GM12878 (cell line): ENCODE measurements around the gene PPIG. TPM values are rescaled to one million over a fixed set of nuclear protein-coding genes. Genes with fewer than 3 reads are reported as not detected.
"Not testable (repeated sequence)": the region's sequence is repeated elsewhere in the genome, so short reads cannot be mapped to it uniquely, and the experiment has no call there.

Experiments used
- ATAC-seq: fragments of 200-7000 bp; cut with Tn5 transposase; 3 replicates; pipeline ENCODE4 v1.9.1; 2020; ENCODE audit warnings: mild to moderate bottlenecking, moderate library complexity
- BruUV-seq: library from RNA; stranded (reverse); fragments of 400-500 nt; replicated peaks from 2 replicates; lab custom pipeline; 2021; lab: Mats Ljungman, UMichigan
- CTCF ChIA-PET: fragments of 300-600 bp; sonication (Branson Sonifier 250); formaldehyde crosslinking; extraction: SDS; loops from one replicate; lab custom pipeline; 2021; ENCODE audit warnings: inconsistent platforms; lab: Yijun Ruan, JAX
- POLR2A ChIA-PET: fragments of 350-600 bp; formaldehyde crosslinking; extraction: SDS; loops from one replicate; lab custom pipeline; 2021; ENCODE audit warnings: inconsistent platforms; lab: Charles Lee
- RAD21 ChIA-PET: fragments of 300-600 bp; sonication (Branson Sonifier 250); formaldehyde crosslinking; loops from one replicate; lab custom pipeline; 2023; ENCODE audit warnings: antibody characterized with exemption; ENCODE audit not compliant: unreplicated experiment; lab: Charles Lee
- SMC1A ChIA-PET: fragments of 300-600 bp; sonication (Branson Sonifier 250); formaldehyde crosslinking; loops from one replicate; lab custom pipeline; 2023; ENCODE audit not compliant: unreplicated experiment, uncharacterized antibody; lab: Charles Lee
- DNase-seq: peaks from one replicate; pipeline ENCODE4 v3.0.0-alpha.2; 2011; ENCODE audit warnings: low read depth, low spot score
- FAIRE-seq: peaks from 3 replicates; lab custom pipeline; 2011; peaks lifted over from hg19 to GRCh38; lab: Jason Lieb, UNC
- H2AFZ ChIP-seq: 2 replicates; pipeline ENCODE4 v1.6.0; 2011; ENCODE audit warnings: low read depth, low read length, control low read depth; ENCODE audit not compliant: control insufficient read depth
- H3K27ac ChIP-seq: 2 replicates; pipeline ENCODE4 v1.5.1; 2011; ENCODE audit warnings: control low read depth; ENCODE audit not compliant: control insufficient read depth, insufficient read depth
- H3K27me3 ChIP-seq, 2 experiments: replicated peaks in 1 of 2; 2 replicates each; pipeline versions ENCODE4 v1.6.0 to v1.6.1; 2011; ENCODE audit warnings: low read length in 1 of 2; ENCODE audit not compliant: control insufficient read depth in 2 of 2, insufficient read depth in 2 of 2
- H3K36me3 ChIP-seq, 2 experiments: 2 replicates each; pipeline ENCODE4 v1.5.1; 2011; ENCODE audit warnings: low read length in 1 of 2; ENCODE audit not compliant: control insufficient read depth in 2 of 2, insufficient read depth in 2 of 2
- H3K4me1 ChIP-seq: 2 replicates; pipeline ENCODE4 v1.6.1; 2011; ENCODE audit warnings: mild to moderate bottlenecking, low read length, moderate library complexity, mixed read lengths; ENCODE audit not compliant: control insufficient read depth, insufficient read depth
- H3K4me2 ChIP-seq: 2 replicates; pipeline ENCODE4 v1.6.0; 2011; ENCODE audit warnings: control low read depth; ENCODE audit not compliant: control insufficient read depth, insufficient read depth
- H3K4me3 ChIP-seq: fragments of 200-600 bp; sonication (generic); 2 replicates; pipeline ENCODE4 v1.5.1; 2016
- H3K79me2 ChIP-seq: 2 replicates; pipeline ENCODE4 v1.6.0; 2011; ENCODE audit warnings: low read length; ENCODE audit not compliant: control insufficient read depth, insufficient read depth
- H3K9ac ChIP-seq: 2 replicates; pipeline ENCODE4 v1.8.0; 2011; ENCODE audit warnings: low read length, control low read depth, mixed read lengths; ENCODE audit not compliant: control insufficient read depth, insufficient read depth
- H3K9me3 ChIP-seq: replicated peaks from 3 replicates; pipeline ENCODE4 v1.5.1; 2011; ENCODE audit warnings: mild to moderate bottlenecking, low read length; ENCODE audit not compliant: control insufficient read depth, insufficient read depth
- H4K20me1 ChIP-seq: 2 replicates; pipeline ENCODE4 v1.6.0; 2011; ENCODE audit not compliant: control insufficient read depth, insufficient read depth
- BCL11A ChIP-seq: IDR thresholded peaks from 2 replicates; pipeline ENCODE4 v1.6.1; 2011; ENCODE audit warnings: low read depth, low read length
- CREB1 ChIP-seq: IDR thresholded peaks from 2 replicates; pipeline ENCODE4 v1.6.1; 2012; ENCODE audit warnings: low read depth, mild to moderate bottlenecking, inconsistent platforms
- FOS ChIP-seq: IDR thresholded peaks from 3 replicates; pipeline ENCODE4 v1.6.1; 2011; ENCODE audit warnings: borderline replicate concordance; ENCODE audit not compliant: insufficient read length; ENCODE audit errors: extremely low read depth
- HDGF ChIP-seq: fragments of 450-650 bp; IDR thresholded peaks from 2 replicates; pipeline ENCODE4 v1.6.1; 2016; ENCODE audit warnings: antibody characterized with exemption
- KAT2A ChIP-seq: conservative IDR thresholded peaks from 2 replicates; pipeline ENCODE4 v1.6.1; 2011; ENCODE audit warnings: low read depth, low read length; ENCODE audit not compliant: control insufficient read depth
- MEF2B ChIP-seq: fragments of 450-650 bp; IDR thresholded peaks from 2 replicates; pipeline ENCODE4 v1.6.1; 2018; ENCODE audit warnings: mild to moderate bottlenecking, moderate library complexity; ENCODE audit not compliant: partially characterized antibody, poor library complexity, severe bottlenecking
- MYB ChIP-seq: fragments of 150-350 bp; IDR thresholded peaks from 2 replicates; pipeline ENCODE4 v1.6.1; 2014; ENCODE audit warnings: mild to moderate bottlenecking, low read depth, low read length, borderline replicate concordance
- PAX5 ChIP-seq: IDR thresholded peaks from 2 replicates; pipeline ENCODE4 v1.6.1; 2011; ENCODE audit warnings: low read depth, low read length, borderline replicate concordance
- POLR2A ChIP-seq: IDR thresholded peaks from 2 replicates; pipeline ENCODE4 v1.6.1; 2011; ENCODE audit warnings: low read depth, mild to moderate bottlenecking, low read length
- REST ChIP-seq: IDR thresholded peaks from 2 replicates; pipeline ENCODE4 v1.6.1; 2012; ENCODE audit warnings: mild to moderate bottlenecking, low read depth, low read length
- RUNX3 ChIP-seq: IDR thresholded peaks from 2 replicates; pipeline ENCODE4 v1.6.1; 2012; ENCODE audit warnings: low read length, inconsistent platforms
- WRNIP1 ChIP-seq: IDR thresholded peaks from 2 replicates; pipeline ENCODE4 v1.6.1; 2011; ENCODE audit warnings: low read depth, low read length, improper control_type of control experiment, borderline replicate concordance
- YY1 ChIP-seq: IDR thresholded peaks from 2 replicates; pipeline ENCODE4 v1.6.1; 2011; ENCODE audit warnings: low read depth, mild to moderate bottlenecking, low read length
- ZNF207 ChIP-seq: fragments of 450-650 bp; IDR thresholded peaks from 2 replicates; pipeline ENCODE4 v1.6.1; 2014; ENCODE audit warnings: antibody characterized with exemption, mild to moderate bottlenecking, borderline replicate concordance
- ZSCAN29 ChIP-seq: fragments of 450-650 bp; IDR thresholded peaks from 2 replicates; pipeline ENCODE4 v1.6.1; 2017; ENCODE audit warnings: mild to moderate bottlenecking, moderate library complexity
- ZZZ3 ChIP-seq: IDR thresholded peaks from 2 replicates; pipeline ENCODE4 v1.6.1; 2011; ENCODE audit warnings: low read depth; ENCODE audit not compliant: control insufficient read depth, insufficient read length
- WGBS: methylation state at CpG from one replicate; pipeline ENCODE4 v1.1.6; 2016; ENCODE audit warnings: low lambda C conversion rate; ENCODE audit not compliant: insufficient replicate concordance, insufficient coverage; ENCODE audit errors: missing lambda C conversion rate; 5-methylcytosine and 5-hydroxymethylcytosine counted together
- in situ Hi-C: fragments of 300-500 bp; cut with MboI; formaldehyde crosslinking; loops from 9 replicates; pipeline ENCODE4 v1.14.3; 2018; ENCODE audit warnings: mixed read lengths
- intact Hi-C: fragments of 100-400 bp; cut with micrococcal nuclease; formaldehyde crosslinking; loops from one replicate; pipeline ENCODE4 v1.14.2; 2022; ENCODE audit not compliant: unreplicated experiment
- polyA plus RNA-seq, 11 experiments: library from polyadenylated mRNA; depleted of rRNA in 4 of 11; unstranded in 6 of 11; stranded (reverse) in 5 of 11; fragments of >200 nt; fragmentation: Nextera tagmentation in 4 of 11; fragmentation: Illumina TruSeq in 1 of 11; extraction: Ambion mirVana in 4 of 11; extraction: Trizol in 1 of 11; gene quantifications; 1 replicate in 1 of 11; 2 replicates in 10 of 11; pipeline versions ENCODE4 v1.2.1 to v1.2.3, GENCODE V29; 2011 to 2016; ENCODE audit warnings: inconsistent platforms in 2 of 11, missing spikeins in 2 of 11, low read depth in 1 of 11
- total RNA-seq, 4 experiments: library from RNA; depleted of rRNA in 3 of 4; stranded (reverse); fragments of >200 nt in 3 of 4; fragmentation: Illumina TruSeq in 1 of 4; extraction: Trizol in 1 of 4; gene quantifications; 2 replicates each; pipeline versions ENCODE4 v1.2.1 to v1.2.3, GENCODE V29; 2013 to 2021

The PPIG gene
- total and polyA plus RNA-seq, 10 of the 15 experiments (the other 5 are each of a cell fraction or from before 2014, with no cell fraction given): 22.3 to 147 (median 95.2) TPM

- RAD21 ChIA-PET, POLR2A ChIA-PET, H3K4me3 ChIP-seq, in situ Hi-C loops, H3K4me1 ChIP-seq, DNase-seq, H3K9me3 ChIP-seq, H3K4me2 ChIP-seq, H3K36me3 ChIP-seq, H2AFZ ChIP-seq, ATAC-seq, FAIRE-seq, H3K27me3 ChIP-seq, H3K27ac ChIP-seq, SMC1A ChIA-PET, intact Hi-C loops, H3K9ac ChIP-seq, BruUV-seq, H4K20me1 ChIP-seq: not testable (repeated sequence)
- H3K79me2 ChIP-seq: peaks cover 29% of the 10 kb centered on the region
- CTCF ChIA-PET: interaction anchor here (2.9 kb wide), 1 partner anchor 9 kb away, joined by 17 read pairs; the partner anchor contains the start of gene PPIG
- WGBS: 95% methylated on average over 13 of the region's 36 CpGs
These were observed 8.9 kb upstream of the PPIG start for GRCh38 chr2:169575264-169575663.

- ChIA-PET SMC1A (interaction anchor here (0.7 kb wide), 1 partner anchor 141 kb away, joined by 3 read pairs; no protein-coding TSS in a partner anchor), CTCF (no interaction called here), RAD21 (no interaction called here), POLR2A (no interaction called here)
- in situ Hi-C loops (no loop called here), intact Hi-C loops (no loop called here)
- DNase-seq: no peak
- FAIRE-seq: no peak
- Histone ChIP-seq H4K20me1 (no peaks in the 10 kb centered on the region), H2AFZ (no peak overlapping the region), H3K4me3 (no peak overlapping the region), H3K27ac (no peak overlapping the region), H3K36me3 (no peaks in the 10 kb centered on the region), H3K27me3 (no peaks in the 10 kb centered on the region), H3K4me1 (no peaks in the 10 kb centered on the region), H3K9ac (no peak overlapping the region), H3K4me2 (no peak overlapping the region), H3K79me2 (no peaks in the 10 kb centered on the region; the same call in 1 of the 2 replicates), H3K9me3 (no peaks in the 10 kb centered on the region; the same call in 2 of the 3 replicates)
- ATAC-seq: no peak
- no TSS peak for BruUV-seq
- 40% methylated on average over 6 of the region's 6 CpGs for WGBS
- TF ChIP-seq CREB1 (no peak), POLR2A (no peak), ZZZ3 (no peak), YY1 (no peak), HDGF (no peak), ZSCAN29 (no peak), REST (no peak), WRNIP1 (no peak), MYB (no peak), RUNX3 (no peak), ZNF207 (no peak), FOS (no peak), PAX5 (no peak), BCL11A (no peak), KAT2A (no peak), MEF2B (no peak)
These were observed 5.1 kb upstream of the PPIG start for GRCh38 chr2:169579044-169579443.
